ENCODE results near the gene HSF4. TPM values are rescaled to one million over a fixed set of nuclear protein-coding genes. Genes with fewer than 3 reads are reported as not detected.

Gene HSF4
- total RNA-seq, 1 donor from 2014 or later: 5.1 TPM

- no peak for DNase-seq
These were observed 37.1 kb downstream of the HSF4 start for GRCh38 chr16:67201411-67202345.

DNA sequence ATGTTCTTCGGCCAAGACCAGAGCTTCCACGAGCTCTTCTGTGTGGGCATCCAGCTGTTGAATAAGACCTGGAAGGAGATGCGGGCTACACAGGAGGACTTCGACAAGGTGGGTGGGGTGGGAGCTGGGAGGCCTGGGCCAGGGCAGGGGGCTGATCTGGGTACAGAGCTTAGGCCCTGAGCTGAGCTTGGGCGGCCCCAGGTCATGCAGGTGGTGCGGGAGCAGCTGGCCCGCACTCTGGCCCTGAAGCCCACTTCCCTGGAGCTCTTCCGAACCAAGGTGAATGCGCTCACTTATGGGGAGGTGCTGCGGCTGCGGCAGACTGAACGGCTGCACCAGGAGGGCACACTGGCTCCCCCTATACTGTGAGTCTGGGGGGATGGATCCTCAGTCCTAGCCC lies 37.9 kb downstream of the HSF4 start:
- DNase-seq: no peak

GRCh38 chr16:67202956-67203493 lies 38.5 kb downstream of the HSF4 start:
- DNase-seq: no peak

GRCh38 chr16:67204076-67204475 lies 39.5 kb downstream of the HSF4 start:
- DNase-seq: no peak

DNA sequence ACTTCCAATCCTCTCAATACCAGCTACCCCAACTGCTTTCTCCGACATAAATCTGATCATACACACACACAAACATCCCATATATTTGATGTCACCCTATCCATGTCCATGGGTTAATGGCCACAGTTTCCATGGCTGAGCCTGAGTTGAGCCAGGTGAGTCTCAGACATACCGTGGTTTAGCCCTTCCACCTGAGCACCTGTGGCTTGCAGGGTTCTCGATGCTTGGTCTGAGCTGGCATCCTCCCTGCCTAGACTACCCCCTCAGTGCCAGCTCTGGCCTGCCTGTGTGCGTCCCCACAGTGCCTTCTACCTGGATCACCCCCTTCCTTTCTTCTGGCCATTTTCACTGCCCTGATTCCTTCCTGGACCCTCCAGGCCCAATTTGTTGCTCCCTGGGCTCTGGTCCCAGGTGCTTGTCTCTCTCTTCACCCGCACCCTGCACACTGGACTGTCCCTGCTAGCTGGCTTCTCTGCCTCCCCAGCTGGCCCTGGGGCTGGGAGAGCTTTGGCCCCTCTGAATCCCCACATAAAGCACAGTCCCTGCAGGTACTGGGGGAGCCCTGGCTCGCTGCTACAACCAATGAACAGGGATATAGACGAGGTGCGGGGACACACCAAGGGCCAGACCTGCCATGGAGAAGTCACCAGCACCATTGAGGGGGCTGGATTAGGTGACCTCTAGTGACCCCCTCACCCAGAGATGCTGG lies 41.7 kb downstream of the HSF4 start:
- no peak for DNase-seq

DNA sequence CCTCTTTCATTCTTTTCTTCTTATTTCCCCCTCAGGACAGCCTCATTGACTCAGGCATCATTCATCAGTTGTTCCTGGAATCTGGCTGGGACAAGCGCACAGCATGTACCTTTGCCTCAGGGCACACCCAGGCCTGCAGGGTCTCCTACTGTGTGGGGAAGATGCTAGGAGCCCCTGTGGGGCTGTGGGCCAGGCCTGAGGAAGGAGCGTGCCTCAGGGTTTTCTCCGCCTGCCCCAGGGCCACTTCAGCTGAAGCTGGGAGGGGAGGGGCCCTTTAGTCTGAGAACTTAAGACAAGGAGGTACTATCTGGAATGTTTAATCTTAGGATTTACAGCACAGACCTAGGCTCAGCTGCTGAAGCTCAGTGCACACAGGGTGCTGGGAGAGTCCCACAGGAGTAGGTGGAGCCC lies 42.3 kb downstream of the HSF4 start:
- no peak for DNase-seq

GRCh38 chr16:67207249-67208091 lies 42.9 kb downstream of the HSF4 start:
- no peak for DNase-seq

- DNase-seq: no peak
These were observed 43.8 kb downstream of the HSF4 start for GRCh38 chr16:67208154-67208896.

DNA sequence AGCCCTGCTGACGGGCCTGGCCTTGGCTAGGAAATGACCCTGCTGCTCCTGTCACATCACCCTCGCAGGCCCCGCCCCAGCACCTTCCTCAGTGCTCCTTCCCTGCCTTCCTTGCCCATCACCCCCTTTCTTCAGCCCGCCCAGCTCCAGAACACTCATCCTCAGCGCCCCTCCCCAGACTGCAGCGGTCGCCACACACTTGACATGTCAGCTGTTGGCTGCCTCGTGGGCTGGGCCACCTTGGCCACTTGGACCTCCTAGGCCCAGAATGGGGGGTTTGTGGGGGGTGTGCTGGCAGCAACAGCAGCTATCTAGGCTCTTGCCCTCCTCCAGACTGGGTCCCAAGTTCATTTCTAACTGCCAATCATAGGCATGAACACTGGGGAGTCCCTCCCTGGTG lies 45.0 kb downstream of the HSF4 start:
- DNase-seq: no peak

- no peak for DNase-seq
These were observed 45.8 kb downstream of the HSF4 start for GRCh38 chr16:67210069-67210937.

DNA sequence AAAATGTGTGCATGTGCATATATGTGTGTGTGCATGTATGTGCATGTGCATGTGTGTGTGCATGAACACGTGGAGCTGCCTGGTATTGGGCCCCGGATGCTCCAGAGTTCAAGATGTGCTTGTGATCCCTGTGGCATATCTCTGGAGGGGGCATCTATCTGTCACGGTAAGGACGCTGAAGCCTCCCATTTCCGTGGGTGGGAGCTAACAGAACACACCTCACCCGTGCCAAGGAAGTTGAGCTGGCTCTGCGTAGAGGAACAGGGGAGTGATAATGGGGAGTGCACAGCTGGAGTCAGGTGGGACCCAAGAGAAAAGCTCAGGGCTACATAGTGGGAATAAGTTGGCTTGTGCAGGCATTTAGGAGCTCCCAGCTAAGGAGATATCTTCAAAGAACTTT lies 47.1 kb downstream of the HSF4 start:
- DNase-seq: no peak

GRCh38 chr16:67212766-67213165 lies 48.2 kb downstream of the HSF4 start:
- DNase-seq: no peak

GRCh38 chr16:67213197-67214019 lies 48.9 kb downstream of the HSF4 start:
- DNase-seq: no peak

DNA sequence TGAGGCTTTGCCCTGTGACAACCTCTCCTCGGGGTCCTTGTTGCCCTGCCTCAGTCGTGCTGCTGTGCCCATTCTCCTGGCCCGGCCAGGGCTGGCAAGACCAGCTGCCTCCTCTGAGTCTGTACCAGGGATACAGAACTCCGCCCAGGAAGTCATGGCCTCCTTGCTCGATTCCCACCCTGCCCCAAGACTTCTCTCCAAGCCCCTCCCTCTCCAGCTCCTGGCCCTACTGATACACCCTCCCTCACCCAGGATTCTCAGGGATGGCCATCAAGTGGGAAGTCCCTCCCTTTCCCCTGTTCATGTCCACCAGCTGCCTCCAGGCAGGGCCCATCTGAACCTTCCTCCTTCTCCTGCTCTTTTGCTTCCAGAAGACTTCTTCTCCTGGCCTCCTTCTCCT lies 51.2 kb downstream of the HSF4 start:
- DNase-seq: no peak

- no peak for DNase-seq
These were observed 52.3 kb downstream of the HSF4 start for GRCh38 chr16:67216612-67217490.

All from occipital lobe (tissue), 2 donors.